Activated CD4-positive, alpha-beta T cell treated with anti-CD3 and anti-CD28 coated beads for 36 hours (primary cell): ENCODE measurements around the gene PTRHD1. TPM values are rescaled to one million over a fixed set of nuclear protein-coding genes. Genes with fewer than 3 reads are reported as not detected.

Experiments used
- ATAC-seq: fragments of 200-7000 bp; cut with Tn5 transposase; one replicate; pipeline ENCODE4 v1.10.0; 2021; ENCODE audit warnings: mild to moderate bottlenecking, moderate library complexity
- CTCF ChIA-PET: fragments of 350-600 bp; sonication (Branson Sonifier 250); formaldehyde crosslinking; loops from one replicate; lab custom pipeline; 2021; ENCODE audit warnings: antibody characterized with exemption; lab: Charles Lee
- POLR2A ChIA-PET: fragments of 350-600 bp; sonication (Branson Sonifier 250); formaldehyde crosslinking; loops from one replicate; lab custom pipeline; 2021; ENCODE audit warnings: antibody characterized with exemption, inconsistent platforms; lab: Charles Lee
- DNase-seq: peaks from one replicate; pipeline ENCODE4 v3.0.0-alpha.2; 2020
- H3K27ac Mint-ChIP-seq: one replicate; pipeline ENCODE4 v1.8.0; 2021; ENCODE audit warnings: mixed read lengths
- H3K27me3 Mint-ChIP-seq: one replicate; pipeline ENCODE4 v1.8.0; 2021; ENCODE audit warnings: mixed read lengths
- H3K36me3 Mint-ChIP-seq: one replicate; pipeline ENCODE4 v1.8.0; 2021; ENCODE audit warnings: low read depth, mixed read lengths
- H3K4me1 Mint-ChIP-seq: one replicate; pipeline ENCODE4 v1.8.0; 2021; ENCODE audit warnings: mixed read lengths
- H3K4me3 Mint-ChIP-seq: one replicate; pipeline ENCODE4 v1.8.0; 2021; ENCODE audit warnings: mild to moderate bottlenecking, moderate library complexity, mixed read lengths
- H3K9me3 Mint-ChIP-seq: one replicate; pipeline ENCODE4 v1.8.0; 2021; ENCODE audit warnings: low read depth, mixed read lengths
- intact Hi-C, 2 experiments: fragments of 100-400 bp; cut with DNase I in 1 of 2; cut with micrococcal nuclease in 1 of 2; formaldehyde crosslinking; loops; one replicate each; pipeline versions ENCODE4 v1.14.2 to v1.15.1; 2022 to 2024; cut with DNase I, micrococcal nuclease
- total RNA-seq, 2 experiments: library from RNA; stranded (reverse); gene quantifications; one replicate each; pipeline ENCODE4 v1.2.3, GENCODE V29; 2021

Gene PTRHD1
- total RNA-seq, 2 experiments from 2014 or later = 22.3 to 26.5 TPM

DNA sequence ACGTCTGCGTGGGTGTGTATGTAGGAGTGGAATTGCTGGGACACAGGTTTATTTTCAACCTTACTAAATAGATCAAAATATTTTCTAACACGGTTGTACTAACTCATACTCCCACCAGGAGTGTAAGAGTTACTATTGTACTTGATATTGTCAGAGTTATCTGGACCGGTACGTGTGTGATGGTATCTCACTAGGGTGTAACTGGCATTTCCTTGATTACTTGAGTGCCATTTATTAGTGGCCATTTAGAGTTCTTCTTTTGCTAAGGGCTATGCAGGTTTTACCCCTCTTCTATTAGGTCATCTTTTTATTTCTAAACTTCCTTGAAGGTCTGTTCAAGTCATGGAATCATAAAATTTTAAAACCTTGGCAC, 33.6 kb upstream of the PTRHD1 start:
- ChIA-PET POLR2A (interaction anchor here (0.6 kb wide), 2 partner anchors 14 to 108 kb away, joined by 3 read pairs; no protein-coding TSS in a partner anchor), CTCF (interaction anchor here (1.0 to 4.1 kb wide), 10 partner anchors 8 to 523 kb away, joined by 3 to 67 read pairs (median 5); no protein-coding TSS in a partner anchor)
- Mint-ChIP-seq H3K9me3 (no peaks in the 10 kb centered on the region), H3K27me3 (no peaks in the 10 kb centered on the region), H3K4me3 (no peak overlapping the region), H3K27ac (peak overlapping the region; percentile 28), H3K36me3 (peaks cover 42% of the 10 kb centered on the region), H3K4me1 (peaks cover 20% of the 10 kb centered on the region)
- DNase-seq (no peak), ATAC-seq (no peak)
- intact Hi-C loops = loop anchor here (1.0 kb wide), 3 partner anchors 336 to 416 kb away; no protein-coding TSS in a partner anchor

DNA sequence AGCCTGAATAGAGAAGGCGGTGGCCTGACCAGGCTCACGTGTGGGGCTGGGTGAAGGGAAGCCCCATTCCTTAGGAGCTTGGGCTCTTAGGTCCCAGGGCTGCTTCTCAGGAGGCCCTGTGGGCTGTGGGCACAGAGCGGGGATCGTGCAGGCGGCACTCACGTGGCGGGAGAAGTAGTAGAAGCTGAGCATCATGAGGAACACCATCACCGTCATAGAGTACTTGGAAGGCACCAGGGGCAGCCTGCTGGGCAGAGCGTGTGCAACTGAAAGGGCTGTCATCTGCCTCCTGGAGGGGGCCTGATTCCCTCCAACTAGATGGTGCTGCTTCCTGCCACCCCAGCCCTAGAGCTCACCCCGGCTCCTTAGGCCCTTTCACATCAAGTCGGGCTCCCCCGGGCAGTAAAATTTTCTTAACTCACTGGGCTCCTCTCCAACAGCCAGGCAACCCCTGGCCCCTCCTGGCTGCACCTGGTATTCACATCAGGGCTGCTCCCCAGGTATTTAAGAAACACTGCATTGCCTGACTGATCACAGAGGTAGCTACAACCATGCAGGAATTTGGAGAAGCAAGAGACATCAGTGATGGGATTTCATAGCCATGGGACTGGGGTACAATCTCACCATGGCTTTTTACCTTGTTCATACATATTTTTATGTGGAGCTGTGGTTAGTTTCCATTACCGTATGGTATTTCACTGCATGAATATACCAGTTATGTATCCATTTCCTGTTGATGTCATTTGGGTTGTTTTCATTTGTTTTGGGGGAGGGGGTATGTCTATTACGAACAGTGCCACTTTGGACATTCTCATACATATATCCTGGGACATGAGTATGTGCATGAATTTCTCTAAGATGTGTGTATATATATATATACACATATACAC, 32.9 kb upstream of the PTRHD1 start:
- intact Hi-C loops = loop anchor here in 1 of 2 experiments (2.0 kb wide), 1 partner anchor 213 kb away; no protein-coding TSS in a partner anchor
- DNase-seq (peak; percentile 33), ATAC-seq (peak; percentile 30)
- ChIA-PET POLR2A (interaction anchor here (0.5 to 0.6 kb wide), 3 partner anchors 13 to 282 kb away, joined by 3 read pairs; no protein-coding TSS in a partner anchor), CTCF (interaction anchor here (1.0 to 4.1 kb wide), 7 partner anchors 20 to 416 kb away, joined by 3 to 67 read pairs (median 5); no protein-coding TSS in a partner anchor)
- Mint-ChIP-seq H3K4me1 (peaks cover 20% of the 10 kb centered on the region), H3K27ac (peak overlapping the region; percentile 73), H3K36me3 (peaks cover 46% of the 10 kb centered on the region), H3K9me3 (no peaks in the 10 kb centered on the region), H3K27me3 (no peaks in the 10 kb centered on the region), H3K4me3 (no peak overlapping the region)

DNA sequence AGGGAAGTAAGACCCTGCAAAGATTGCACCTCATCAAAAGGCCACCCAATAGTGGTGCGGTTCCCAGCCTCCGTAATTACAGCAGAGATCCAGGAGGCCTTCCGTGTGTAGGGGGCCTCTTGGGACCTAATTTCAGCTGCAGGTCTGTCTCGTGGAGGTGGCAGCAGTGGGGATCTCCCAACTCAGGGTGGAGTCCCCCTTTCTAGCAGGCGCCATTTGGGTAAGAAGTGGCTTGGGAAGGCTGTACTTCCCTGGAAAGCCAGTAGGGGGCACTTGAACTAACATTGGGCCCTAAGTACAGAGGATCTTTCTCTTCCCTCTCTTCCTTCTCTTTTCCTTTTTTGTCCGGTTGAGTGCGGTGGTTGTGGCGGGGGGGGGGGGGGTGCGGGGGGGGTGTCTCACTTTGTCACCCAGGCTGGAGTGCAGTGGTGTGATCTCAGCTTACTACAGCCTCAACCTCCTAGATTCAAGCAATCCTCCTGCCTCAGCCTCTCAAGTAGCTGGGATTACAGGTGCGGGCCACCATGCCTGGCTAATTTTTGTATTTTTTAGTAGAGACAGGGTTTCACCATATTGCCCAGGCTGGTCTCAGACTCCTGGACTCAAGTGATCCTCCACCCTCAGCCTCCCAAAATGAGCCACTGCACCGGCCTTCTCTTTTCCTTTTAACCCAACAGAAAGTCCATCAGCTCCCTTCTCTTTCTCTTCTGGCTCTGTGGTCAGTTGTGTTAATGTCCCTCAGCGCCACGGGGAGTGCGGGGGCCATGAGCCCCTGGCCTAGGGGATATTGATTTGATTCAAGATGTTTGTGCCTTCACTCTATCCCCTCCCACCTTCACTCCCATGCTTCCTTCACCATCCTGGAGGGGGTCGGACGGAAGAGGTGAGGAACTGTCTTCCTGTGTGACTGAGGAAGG, 32.0 kb upstream of the PTRHD1 start:
- Mint-ChIP-seq H3K27me3 (no peaks in the 10 kb centered on the region), H3K4me1 (peaks cover 20% of the 10 kb centered on the region), H3K4me3 (no peak overlapping the region), H3K27ac (peak overlapping the region; percentile 73), H3K9me3 (no peaks in the 10 kb centered on the region), H3K36me3 (peaks cover 54% of the 10 kb centered on the region)
- POLR2A ChIA-PET = no interaction called here
- CTCF ChIA-PET = interaction anchor here (1.3 to 4.1 kb wide), 5 partner anchors 30 to 415 kb away, joined by 3 to 67 read pairs (median 5); no protein-coding TSS in a partner anchor
- intact Hi-C loops = loop anchor here in 1 of 2 experiments (2.0 kb wide), 1 partner anchor 212 kb away; no protein-coding TSS in a partner anchor
- no peak for ATAC-seq
- peak; percentile 66 for DNase-seq

DNA sequence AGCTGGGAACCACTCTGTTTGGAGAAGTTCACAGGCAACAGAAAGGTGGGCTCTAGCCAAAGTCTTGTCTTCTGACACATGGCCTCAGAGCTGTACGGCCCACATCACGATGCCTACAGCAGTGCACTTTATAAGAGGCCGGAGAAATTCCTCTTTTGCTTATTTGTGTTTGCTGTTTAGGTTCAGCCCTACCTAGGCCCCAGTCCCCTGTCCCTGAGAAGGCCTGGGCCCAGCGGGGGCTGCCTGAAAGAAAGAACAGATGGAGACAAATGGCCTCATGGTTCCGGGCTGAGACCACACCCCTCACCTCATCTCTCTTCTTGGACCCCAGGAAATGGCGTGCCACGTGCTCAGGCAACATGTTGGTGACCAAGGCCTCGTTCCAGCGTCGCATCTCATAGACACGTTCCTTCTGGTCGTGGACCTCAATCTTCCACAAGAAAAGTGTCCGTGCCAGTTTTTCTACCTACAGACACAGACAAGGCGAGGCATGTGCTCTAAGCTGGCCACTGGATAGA, 30.9 kb upstream of the PTRHD1 start:
- POLR2A ChIA-PET = no interaction called here
- Mint-ChIP-seq H3K36me3 (peaks cover 58% of the 10 kb centered on the region), H3K27me3 (no peaks in the 10 kb centered on the region), H3K4me1 (peaks cover 20% of the 10 kb centered on the region), H3K27ac (no peak overlapping the region), H3K4me3 (no peak overlapping the region), H3K9me3 (no peaks in the 10 kb centered on the region)
- no peak for ATAC-seq
- intact Hi-C loops = loop anchor here in 1 of 2 experiments (2.0 kb wide), 1 partner anchor 211 kb away; no protein-coding TSS in a partner anchor
- DNase-seq = no peak
- CTCF ChIA-PET = interaction anchor here (1.0 to 1.3 kb wide), 3 partner anchors 11 to 413 kb away, joined by 4 read pairs; no protein-coding TSS in a partner anchor

DNA sequence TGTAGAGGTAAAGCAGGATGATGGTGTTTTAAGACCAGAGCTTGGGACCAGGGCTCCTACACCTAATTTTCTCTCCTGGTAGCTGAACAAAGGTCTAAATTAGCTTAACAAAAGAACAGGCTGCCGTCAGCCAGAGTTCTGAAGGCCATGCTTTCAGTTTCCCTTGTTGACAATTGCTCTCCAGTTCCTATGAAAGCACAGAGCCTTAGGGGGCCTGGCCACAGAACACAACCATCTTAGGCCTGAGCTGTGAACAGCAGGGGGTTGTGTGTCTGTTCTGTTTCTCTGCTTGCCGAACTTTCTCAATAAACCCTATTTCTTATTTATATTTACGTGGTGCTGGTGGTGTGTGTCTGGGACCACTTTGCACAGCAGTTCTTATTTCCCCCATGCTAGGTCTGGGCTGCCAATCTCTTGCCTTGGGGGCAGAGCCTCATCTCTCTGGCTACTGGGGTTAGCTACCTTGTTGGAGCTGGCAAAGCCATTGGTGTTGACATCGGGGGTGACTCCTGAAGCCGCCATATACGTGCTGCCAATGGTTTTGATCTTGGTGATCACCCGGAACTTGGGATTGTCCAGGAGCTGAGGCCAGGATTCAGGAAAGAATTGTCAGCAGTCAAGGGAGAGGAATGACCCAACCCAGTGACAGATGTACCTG, 29.0 kb upstream of the PTRHD1 start:
- H3K27me3 Mint-ChIP-seq = no peaks in the 10 kb centered on the region
- no peak overlapping the region for H3K27ac Mint-ChIP-seq
- intact Hi-C loops = no loop called here
- no peak overlapping the region for H3K4me3 Mint-ChIP-seq
- ATAC-seq (no peak), DNase-seq (no peak)
- no peaks in the 10 kb centered on the region for H3K9me3 Mint-ChIP-seq
- ChIA-PET POLR2A (no interaction called here), CTCF (interaction anchor here (0.7 to 0.8 kb wide), 2 partner anchors 9 to 338 kb away, joined by 3 read pairs; no protein-coding TSS in a partner anchor)
- peaks cover 17% of the 10 kb centered on the region for H3K4me1 Mint-ChIP-seq
- H3K36me3 Mint-ChIP-seq = peaks cover 65% of the 10 kb centered on the region

DNA sequence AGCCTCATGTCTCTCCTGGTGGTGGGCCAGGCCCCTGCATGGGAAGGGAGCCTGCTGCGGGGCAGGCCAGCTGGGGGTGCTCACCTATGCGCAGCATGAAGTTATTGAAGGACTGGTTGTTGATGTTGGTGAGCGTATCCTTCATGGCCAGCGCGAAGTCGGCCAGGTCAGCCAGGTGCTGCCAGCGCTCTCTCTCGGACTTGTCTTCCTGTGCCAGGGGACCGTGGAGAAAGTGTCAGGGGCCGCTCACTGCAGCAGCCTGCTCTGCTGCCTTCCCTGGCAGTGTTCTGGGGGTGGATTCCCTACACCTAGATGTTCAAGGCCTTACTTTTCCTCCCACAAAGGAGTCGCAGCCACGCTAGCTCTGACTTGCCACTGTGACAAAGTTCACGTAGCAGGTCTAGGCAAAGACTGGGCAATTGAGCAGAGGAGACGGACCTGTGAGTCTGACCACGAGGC, 28.3 kb upstream of the PTRHD1 start:
- CTCF ChIA-PET = interaction anchor here (0.8 to 0.9 kb wide), 2 partner anchors 9 to 123 kb away, joined by 3 read pairs; no protein-coding TSS in a partner anchor
- POLR2A ChIA-PET = no interaction called here
- Mint-ChIP-seq H3K27me3 (no peaks in the 10 kb centered on the region), H3K27ac (no peak overlapping the region), H3K9me3 (no peaks in the 10 kb centered on the region), H3K4me3 (no peak overlapping the region), H3K36me3 (peaks cover 69% of the 10 kb centered on the region), H3K4me1 (peaks cover 10% of the 10 kb centered on the region)
- DNase-seq (no peak), ATAC-seq (no peak)
- intact Hi-C loops = no loop called here

DNA sequence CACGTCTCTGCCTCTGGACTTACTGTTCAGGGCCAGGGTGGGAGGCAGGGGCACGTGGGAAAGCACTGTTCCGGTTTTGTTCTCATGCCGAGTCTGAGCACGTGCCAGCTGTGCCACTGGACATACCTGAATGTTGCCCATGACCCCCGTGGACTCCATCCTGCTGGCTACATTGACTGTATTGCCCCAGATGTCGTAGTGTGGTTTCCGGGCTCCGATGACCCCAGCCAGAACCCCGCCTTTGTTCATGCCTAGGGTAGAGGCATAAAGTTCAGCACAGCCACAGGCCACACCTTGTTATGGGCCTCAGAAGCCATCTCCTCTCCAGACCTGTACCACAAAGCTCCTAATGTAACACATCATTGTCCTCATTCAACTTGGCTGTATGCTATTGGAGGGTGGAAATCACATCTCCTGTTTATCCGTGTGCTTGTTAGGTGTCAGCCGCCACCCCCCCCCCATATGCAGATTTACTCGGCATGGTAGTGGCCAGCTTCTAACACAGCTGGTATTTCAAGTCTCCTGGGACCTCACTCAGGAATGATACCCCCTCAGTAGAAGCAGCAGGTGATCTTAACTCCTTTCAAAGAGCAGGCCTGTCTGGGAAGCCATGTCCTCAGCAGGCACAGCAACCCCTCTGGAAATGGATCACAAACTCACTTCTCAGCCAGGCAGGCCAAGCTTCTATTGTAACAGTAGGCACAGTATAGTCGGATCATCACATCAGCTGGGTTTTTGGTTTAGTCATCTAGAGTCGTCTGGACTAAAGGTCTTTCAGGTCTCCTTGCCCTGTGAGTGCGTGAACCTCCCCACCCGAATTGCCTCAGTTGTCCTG, 27.6 kb upstream of the PTRHD1 start:
- Mint-ChIP-seq H3K27me3 (no peaks in the 10 kb centered on the region), H3K9me3 (no peaks in the 10 kb centered on the region), H3K4me1 (peaks cover 3% of the 10 kb centered on the region), H3K4me3 (no peak overlapping the region), H3K27ac (no peak overlapping the region), H3K36me3 (peaks cover 71% of the 10 kb centered on the region)
- CTCF ChIA-PET = interaction anchor here (0.6 to 0.9 kb wide), 2 partner anchors 124 to 410 kb away, joined by 3 read pairs; no protein-coding TSS in a partner anchor
- no peak for ATAC-seq
- POLR2A ChIA-PET = no interaction called here
- intact Hi-C loops = no loop called here
- DNase-seq = no peak

DNA sequence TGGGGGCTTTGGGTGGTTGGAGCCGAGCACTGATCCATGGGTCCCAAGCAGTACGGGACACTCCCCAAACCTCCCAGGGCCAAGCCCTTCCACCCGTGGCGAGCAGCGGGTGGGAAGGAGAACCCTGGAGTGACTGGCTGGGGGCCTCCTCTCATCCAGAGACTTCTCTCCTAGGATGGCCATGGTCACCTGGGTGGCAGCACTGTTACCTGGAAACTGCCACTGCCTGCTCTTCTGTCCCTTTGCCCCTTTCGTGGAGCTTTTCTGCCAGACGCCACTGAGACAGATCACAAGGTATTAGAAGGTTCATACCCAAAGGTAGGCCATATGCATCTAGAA, 27.0 kb upstream of the PTRHD1 start:
- intact Hi-C loops = no loop called here
- POLR2A ChIA-PET = no interaction called here

DNA sequence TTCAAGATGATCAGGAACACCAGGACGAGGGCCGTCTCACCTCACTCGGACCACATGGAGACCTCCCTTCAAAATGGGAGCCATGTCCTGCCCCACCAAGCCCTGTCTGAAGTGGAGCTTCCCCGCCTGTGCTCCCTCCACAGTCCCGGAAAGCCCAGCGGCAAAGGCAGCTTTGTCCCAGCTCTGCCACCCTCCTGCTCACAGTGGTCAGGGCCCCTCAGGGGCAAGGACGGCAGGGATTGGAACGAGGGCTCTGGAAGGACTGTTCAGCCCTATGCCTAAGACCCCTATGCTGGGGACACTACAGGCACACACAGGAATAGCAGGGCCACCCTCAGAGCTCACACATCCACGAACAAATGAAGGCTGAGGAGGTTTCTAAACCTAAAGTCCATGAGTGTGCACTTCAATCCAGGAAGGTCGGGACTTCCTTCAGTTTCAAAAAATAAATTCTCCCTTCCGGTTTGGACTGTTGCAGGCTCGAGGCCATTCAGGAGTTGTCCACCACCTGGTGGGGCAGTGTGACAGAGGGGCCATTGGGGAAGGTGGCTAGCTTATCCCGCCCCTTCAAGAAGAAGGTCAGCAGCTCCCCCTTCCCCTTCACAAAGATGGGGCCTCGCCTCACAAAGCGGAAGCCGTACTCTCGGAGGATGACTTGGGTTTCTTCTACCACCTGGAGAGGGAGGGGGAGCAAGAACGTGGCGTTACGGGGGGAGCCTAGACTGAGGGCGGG, 26.4 kb upstream of the PTRHD1 start:
- ChIA-PET CTCF (interaction anchor here (0.5 to 2.1 kb wide), 5 partner anchors 8 to 410 kb away, joined by 3 to 13 read pairs (median 3); no protein-coding TSS in a partner anchor), POLR2A (no interaction called here)
- no peaks in the 10 kb centered on the region for H3K27me3 Mint-ChIP-seq
- H3K4me1 Mint-ChIP-seq = no peaks in the 10 kb centered on the region
- no peaks in the 10 kb centered on the region for H3K9me3 Mint-ChIP-seq
- no peak for ATAC-seq
- intact Hi-C loops = no loop called here
- H3K4me3 Mint-ChIP-seq = no peak overlapping the region
- H3K36me3 Mint-ChIP-seq = peaks cover 67% of the 10 kb centered on the region
- no peak for DNase-seq
- no peak overlapping the region for H3K27ac Mint-ChIP-seq

More for the DNA sequence above, 27.0 kb upstream of the PTRHD1 start:
- H3K36me3 Mint-ChIP-seq = peaks cover 72% of the 10 kb centered on the region
- DNase-seq (no peak), ATAC-seq (no peak)
- CTCF ChIA-PET = interaction anchor here (0.5 to 0.6 kb wide), 2 partner anchors 60 to 410 kb away, joined by 3 to 4 read pairs; no protein-coding TSS in a partner anchor
- no peaks in the 10 kb centered on the region for H3K4me1 Mint-ChIP-seq
- no peaks in the 10 kb centered on the region for H3K9me3 Mint-ChIP-seq
- no peak overlapping the region for H3K4me3 Mint-ChIP-seq
- H3K27me3 Mint-ChIP-seq = no peaks in the 10 kb centered on the region
- H3K27ac Mint-ChIP-seq = no peak overlapping the region
